WTC11 (cell line): ENCODE measurements around the gene ESR2.

Source experiments
- CTCF ChIP-seq: fragments of 200-600 bp; IDR thresholded peaks from 2 replicates; pipeline ENCODE4 v1.8.0; 2022; ENCODE audit warnings: antibody characterized with exemption
- ETV6 ChIP-seq: sonication (generic); formaldehyde crosslinking; IDR thresholded peaks from 2 replicates; pipeline ENCODE4 v1.8.1; 2022; ENCODE audit warnings: mild to moderate bottlenecking, missing genetic modification reagents
- IRF1 ChIP-seq: sonication (generic); formaldehyde crosslinking; IDR thresholded peaks from 2 replicates; pipeline ENCODE4 v1.8.0; 2023; ENCODE audit warnings: missing genetic modification reagents
- MAX ChIP-seq: sonication (generic); formaldehyde crosslinking; IDR thresholded peaks from 2 replicates; pipeline ENCODE4 v1.8.0; 2022; ENCODE audit warnings: mild to moderate bottlenecking, missing genetic modification reagents
- NR1H2 ChIP-seq: sonication (generic); formaldehyde crosslinking; IDR thresholded peaks from 2 replicates; pipeline ENCODE4 v1.9.0; 2021; ENCODE audit warnings: mild to moderate bottlenecking, moderate library complexity, missing genetic modification reagents

- TF ChIP-seq CTCF (no peak), IRF1 (CRISPR knock-in tag) (no peak), ETV6 (no peak), MAX (CRISPR knock-in tag) (no peak), NR1H2 (CRISPR knock-in tag) (no peak)
These were observed 174.2 kb downstream of the ESR2 start for GRCh38 chr14:64119980-64120379.
